HG02981 (cell line): ENCODE results near the gene CACNA1C.

Experiments used
- ATAC-seq: cut with Tn5 transposase; IDR thresholded peaks from one replicate; pipeline ENCODE4 v1.9.1; 2021; ENCODE audit warnings: mild to moderate bottlenecking, moderate library complexity; ENCODE audit not compliant: unreplicated experiment

CACNA1C gene

GRCh38 chr12:2307550-2307949, 254.8 kb downstream of the CACNA1C start:
- ATAC-seq, result no peak

- ATAC-seq, result no peak
Observed at GRCh38 chr12:2309647-2310046, 256.9 kb downstream of the CACNA1C start.

- ATAC-seq, result no peak
Observed at GRCh38 chr12:2311020-2311778, 258.4 kb downstream of the CACNA1C start.

- ATAC-seq, result no peak
Observed at GRCh38 chr12:2312175-2312574, 259.4 kb downstream of the CACNA1C start.

- no peak for ATAC-seq
Observed at GRCh38 chr12:2312770-2313169, 260.0 kb downstream of the CACNA1C start.

GRCh38 chr12:2314492-2314891, 261.7 kb downstream of the CACNA1C start:
- no peak for ATAC-seq

- ATAC-seq, result no peak
Observed at GRCh38 chr12:2317772-2318171, 265.0 kb downstream of the CACNA1C start.

GRCh38 chr12:2318286-2318685, 265.5 kb downstream of the CACNA1C start:
- ATAC-seq, result no peak

GRCh38 chr12:2319136-2319535, 266.3 kb downstream of the CACNA1C start:
- ATAC-seq, result no peak

GRCh38 chr12:2319737-2320506, 267.1 kb downstream of the CACNA1C start:
- ATAC-seq, result no peak

- ATAC-seq, result no peak
Observed at GRCh38 chr12:2320841-2321240, 268.1 kb downstream of the CACNA1C start.

- no peak for ATAC-seq
Observed at GRCh38 chr12:2322554-2323120, 269.9 kb downstream of the CACNA1C start.

- ATAC-seq, result no peak
Observed at GRCh38 chr12:2323532-2324255, 270.9 kb downstream of the CACNA1C start.

GRCh38 chr12:2324387-2324786, 271.6 kb downstream of the CACNA1C start:
- ATAC-seq, result no peak

GRCh38 chr12:2325519-2325918, 272.7 kb downstream of the CACNA1C start:
- ATAC-seq, result no peak

- ATAC-seq, result no peak
Observed at GRCh38 chr12:2326470-2326869, 273.7 kb downstream of the CACNA1C start.

GRCh38 chr12:2328661-2329060, 275.9 kb downstream of the CACNA1C start:
- no peak for ATAC-seq

GRCh38 chr12:2329661-2330210, 276.9 kb downstream of the CACNA1C start:
- no peak for ATAC-seq

GRCh38 chr12:2332236-2332635, 279.4 kb downstream of the CACNA1C start:
- no peak for ATAC-seq

GRCh38 chr12:2332947-2333346, 280.2 kb downstream of the CACNA1C start:
- ATAC-seq, result no peak
